22Rv1 (cell line): Measurements from ENCODE around the gene PLXND1.

ENCODE experiments used
- H3K27ac ChIP-seq: fragments of 450-650 bp; 2 replicates; pipeline ENCODE4 v1.5.1; 2017
- ZFX ChIP-seq: fragments of 450-650 bp; IDR thresholded peaks from 2 replicates; pipeline ENCODE4 v1.6.1; 2017; ENCODE audit warnings: antibody characterized with exemption, borderline replicate concordance
- TF ChIP-seq, protein P1 (sequence below): fragments of 450-650 bp; IDR thresholded peaks from 2 replicates; pipeline ENCODE4 v1.5.1; 2017; ENCODE audit warnings: mild to moderate bottlenecking

Gene PLXND1

DNA sequence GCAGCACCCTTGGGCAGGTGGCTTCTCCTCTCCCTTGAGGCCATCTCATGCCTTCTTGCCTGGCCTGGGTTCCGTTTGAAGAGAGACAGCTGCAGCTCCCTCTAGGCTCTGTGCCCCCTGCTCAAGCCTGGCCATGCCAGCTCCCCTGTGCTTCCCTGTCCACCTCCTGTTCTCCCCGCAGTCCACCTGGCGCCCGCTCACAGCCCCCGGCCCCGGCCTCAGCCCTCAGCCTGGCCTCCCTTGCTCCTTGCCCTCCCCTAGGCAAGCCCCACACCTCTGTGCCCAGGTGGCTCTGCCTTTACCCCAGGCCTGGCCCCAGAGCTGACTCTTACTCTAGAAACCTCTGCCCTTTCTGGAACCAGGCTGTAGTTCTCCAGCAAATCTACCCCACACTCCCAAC, 91.9 kb downstream of the PLXND1 start:
- no peak overlapping the region for H3K27ac ChIP-seq
- TF ChIP-seq, protein P1, sequence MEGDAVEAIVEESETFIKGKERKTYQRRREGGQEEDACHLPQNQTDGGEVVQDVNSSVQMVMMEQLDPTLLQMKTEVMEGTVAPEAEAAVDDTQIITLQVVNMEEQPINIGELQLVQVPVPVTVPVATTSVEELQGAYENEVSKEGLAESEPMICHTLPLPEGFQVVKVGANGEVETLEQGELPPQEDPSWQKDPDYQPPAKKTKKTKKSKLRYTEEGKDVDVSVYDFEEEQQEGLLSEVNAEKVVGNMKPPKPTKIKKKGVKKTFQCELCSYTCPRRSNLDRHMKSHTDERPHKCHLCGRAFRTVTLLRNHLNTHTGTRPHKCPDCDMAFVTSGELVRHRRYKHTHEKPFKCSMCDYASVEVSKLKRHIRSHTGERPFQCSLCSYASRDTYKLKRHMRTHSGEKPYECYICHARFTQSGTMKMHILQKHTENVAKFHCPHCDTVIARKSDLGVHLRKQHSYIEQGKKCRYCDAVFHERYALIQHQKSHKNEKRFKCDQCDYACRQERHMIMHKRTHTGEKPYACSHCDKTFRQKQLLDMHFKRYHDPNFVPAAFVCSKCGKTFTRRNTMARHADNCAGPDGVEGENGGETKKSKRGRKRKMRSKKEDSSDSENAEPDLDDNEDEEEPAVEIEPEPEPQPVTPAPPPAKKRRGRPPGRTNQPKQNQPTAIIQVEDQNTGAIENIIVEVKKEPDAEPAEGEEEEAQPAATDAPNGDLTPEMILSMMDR = no peak
- no peak for TF ChIP-seq ZFX

DNA sequence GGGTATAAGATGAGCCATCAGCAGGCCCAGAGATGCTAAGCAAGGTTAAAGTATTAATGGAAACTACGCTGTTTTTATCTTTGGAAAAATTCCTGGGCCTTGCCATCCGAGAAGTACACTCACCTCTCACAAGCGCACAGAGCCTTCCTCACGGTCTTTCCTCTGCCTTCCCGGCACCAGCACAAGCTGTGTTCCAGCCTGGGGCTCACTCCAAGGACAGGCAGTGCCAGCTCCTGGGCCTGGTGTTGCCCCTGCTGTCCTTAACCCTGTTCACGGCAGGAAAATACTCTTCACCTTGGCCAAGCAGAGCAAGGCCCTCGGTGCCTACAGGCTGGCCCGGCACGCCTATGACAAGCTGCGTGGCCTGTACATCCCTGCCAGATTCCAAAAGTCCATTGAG, 92.4 kb downstream of the PLXND1 start:
- no peak for TF ChIP-seq ZFX
- TF ChIP-seq, protein P1 = no peak
- no peak overlapping the region for H3K27ac ChIP-seq

DNA sequence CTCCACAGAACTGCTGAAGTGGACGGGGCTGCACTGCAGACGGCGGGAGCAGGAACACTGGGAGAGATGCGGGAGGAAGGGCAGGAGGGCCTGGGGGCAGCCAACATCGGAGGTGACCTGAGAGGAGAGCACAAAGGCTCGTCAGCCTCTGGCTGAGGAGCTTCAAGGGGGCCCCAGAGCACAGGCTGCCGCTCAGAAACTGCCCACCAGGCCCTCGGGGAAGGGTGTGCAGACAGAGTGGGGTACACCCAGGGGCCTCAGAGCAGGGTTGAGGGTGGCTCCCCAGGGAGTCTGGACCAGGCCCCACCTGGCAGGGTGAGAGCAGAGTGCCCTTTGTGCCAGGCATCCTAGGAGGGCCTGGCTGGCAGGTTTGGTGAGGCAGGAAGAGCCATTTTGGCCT, 92.8 kb downstream of the PLXND1 start:
- no peak overlapping the region for H3K27ac ChIP-seq
- no peak for TF ChIP-seq ZFX
- TF ChIP-seq, protein P1 = no peak

DNA sequence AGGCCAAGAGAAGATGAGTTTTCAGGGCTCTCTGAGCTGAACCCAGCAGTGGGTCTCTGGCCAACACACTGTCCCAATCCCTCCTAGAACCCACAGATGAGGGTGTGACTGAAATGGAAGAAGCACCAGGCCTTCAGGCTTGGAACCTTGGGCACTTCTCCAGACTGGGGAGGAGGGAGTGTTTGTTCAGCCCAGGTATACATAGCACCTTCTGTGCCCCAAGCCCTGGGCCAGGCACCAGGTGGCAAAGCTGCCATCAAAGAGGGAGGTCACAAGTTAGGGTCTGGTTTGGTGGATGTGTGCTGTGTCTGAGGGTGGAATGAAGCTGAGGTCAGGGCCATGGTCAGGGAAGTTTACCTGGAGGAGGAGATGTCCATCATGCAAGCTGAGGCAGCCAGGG, 93.9 kb downstream of the PLXND1 start:
- TF ChIP-seq, protein P1 = no peak
- no peak for TF ChIP-seq ZFX

DNA sequence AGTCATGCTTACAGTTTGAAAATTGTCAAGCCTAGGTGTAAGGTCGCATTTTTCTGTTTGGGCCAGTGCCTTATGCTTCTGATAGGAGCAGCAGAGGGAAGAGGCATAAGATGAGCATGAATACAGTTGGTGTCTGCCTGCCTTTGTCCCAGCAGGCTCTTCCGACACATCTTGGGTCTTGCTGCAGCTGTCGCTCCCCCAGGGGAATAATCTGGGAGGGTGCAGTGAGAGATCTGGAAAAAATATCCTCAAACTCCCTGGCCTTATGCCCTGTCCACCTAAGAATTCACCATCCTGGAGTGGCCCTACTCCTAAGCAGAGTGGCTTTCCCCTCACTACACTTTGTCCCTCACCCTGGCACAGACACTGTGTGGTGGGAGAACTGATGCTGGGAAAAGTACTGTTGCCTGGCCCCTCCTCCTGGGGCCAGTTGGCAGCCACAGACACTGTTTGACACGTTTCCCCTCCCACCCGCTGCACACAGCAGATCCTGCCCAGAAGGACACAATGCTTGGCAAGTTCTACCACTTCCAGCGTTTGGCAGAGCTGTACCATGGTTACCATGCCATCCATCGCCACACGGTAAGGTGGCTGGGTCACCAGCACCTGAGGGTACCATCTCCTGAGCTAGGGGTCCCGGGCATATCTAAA, 99.2 kb downstream of the PLXND1 start:
- no peak overlapping the region for H3K27ac ChIP-seq
- TF ChIP-seq ZFX = no peak
- TF ChIP-seq, protein P1 = no peak

More for the DNA sequence above, 93.9 kb downstream of the PLXND1 start:
- no peak overlapping the region for H3K27ac ChIP-seq

DNA sequence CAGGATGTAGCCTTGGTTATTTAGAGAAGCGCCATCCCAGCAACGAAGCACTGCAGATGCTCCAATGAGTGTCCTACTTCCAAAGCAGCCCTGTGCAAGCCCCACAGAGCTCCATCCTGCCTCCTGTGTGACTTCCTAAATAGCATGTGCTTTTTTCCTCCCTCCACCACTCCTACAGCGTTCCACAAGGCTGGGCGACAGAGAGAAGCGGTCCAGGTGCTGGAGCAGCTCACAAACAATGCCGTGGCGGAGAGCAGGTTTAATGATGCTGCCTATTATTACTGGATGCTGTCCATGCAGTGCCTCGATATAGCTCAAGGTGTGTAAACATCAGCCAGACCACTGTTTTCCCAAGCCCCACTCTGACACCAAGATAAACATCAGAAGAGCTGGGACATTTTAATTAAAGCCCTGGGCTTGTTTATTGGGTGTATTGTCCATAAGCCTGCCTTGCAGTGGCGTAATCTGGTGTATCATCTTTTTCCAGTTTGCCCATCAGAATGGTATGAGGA, 100.2 kb downstream of the PLXND1 start:
- TF ChIP-seq, protein P1 = no peak
- TF ChIP-seq ZFX = no peak
- no peak overlapping the region for H3K27ac ChIP-seq

DNA sequence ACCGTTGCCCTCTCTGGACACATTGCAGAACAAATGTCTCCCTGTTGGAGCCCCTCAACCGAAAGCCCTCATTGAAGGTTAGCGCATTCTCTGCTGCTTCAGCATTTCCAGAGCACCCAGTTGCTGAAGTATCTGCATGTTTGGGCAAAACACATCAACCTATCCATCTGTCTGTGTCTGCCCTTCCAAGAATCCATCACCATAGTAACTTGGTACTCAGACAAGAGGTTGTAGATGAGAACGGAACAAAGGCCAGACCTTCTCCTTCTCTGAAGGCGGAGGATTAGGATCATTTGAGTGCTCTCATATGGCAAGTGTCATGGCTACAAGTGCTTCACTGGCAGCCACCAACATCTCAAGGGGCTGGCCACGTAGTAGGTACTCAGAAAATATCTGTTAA, 101.1 kb downstream of the PLXND1 start:
- H3K27ac ChIP-seq = no peak overlapping the region
- no peak for TF ChIP-seq ZFX
- TF ChIP-seq, protein P1 = no peak
